GM19099 (cell line): ENCODE measurements around the gene INTS11.

ENCODE experiments used
- POLR2A ChIP-seq: IDR thresholded peaks from 3 replicates; pipeline ENCODE4 v1.6.1; 2011; ENCODE audit warnings: low read depth; ENCODE audit not compliant: insufficient read length; ENCODE audit errors: extremely low read depth

INTS11 gene

DNA sequence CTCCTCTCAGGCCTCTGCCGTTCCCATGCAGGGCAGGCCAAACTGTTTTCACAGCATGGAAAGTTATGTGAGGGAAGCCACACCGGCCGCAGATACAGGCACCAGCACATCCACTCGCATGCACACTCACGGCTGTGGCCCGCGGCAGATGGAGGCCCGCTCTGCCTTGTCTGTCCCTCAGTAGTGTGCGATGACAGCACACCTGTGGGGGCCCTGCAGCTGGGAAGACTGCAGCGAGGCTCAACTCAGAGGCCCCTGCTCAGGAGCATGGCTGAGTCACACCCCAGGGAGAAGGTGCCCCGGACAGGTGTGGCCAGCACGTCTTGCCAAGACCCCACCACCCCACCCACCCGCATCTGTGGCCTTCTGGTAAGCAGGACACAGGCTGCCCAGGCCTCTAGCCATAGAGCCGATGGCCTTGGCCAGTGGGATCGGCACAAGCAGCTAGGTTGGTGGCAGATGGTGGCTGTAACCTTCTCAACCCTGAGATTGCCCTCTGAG lies 49.5 kb downstream of the INTS11 start:
- no peak for TF ChIP-seq POLR2A

GRCh38 chr1:1274299-1274930 lies 50.0 kb downstream of the INTS11 start:
- TF ChIP-seq POLR2A: no peak

DNA sequence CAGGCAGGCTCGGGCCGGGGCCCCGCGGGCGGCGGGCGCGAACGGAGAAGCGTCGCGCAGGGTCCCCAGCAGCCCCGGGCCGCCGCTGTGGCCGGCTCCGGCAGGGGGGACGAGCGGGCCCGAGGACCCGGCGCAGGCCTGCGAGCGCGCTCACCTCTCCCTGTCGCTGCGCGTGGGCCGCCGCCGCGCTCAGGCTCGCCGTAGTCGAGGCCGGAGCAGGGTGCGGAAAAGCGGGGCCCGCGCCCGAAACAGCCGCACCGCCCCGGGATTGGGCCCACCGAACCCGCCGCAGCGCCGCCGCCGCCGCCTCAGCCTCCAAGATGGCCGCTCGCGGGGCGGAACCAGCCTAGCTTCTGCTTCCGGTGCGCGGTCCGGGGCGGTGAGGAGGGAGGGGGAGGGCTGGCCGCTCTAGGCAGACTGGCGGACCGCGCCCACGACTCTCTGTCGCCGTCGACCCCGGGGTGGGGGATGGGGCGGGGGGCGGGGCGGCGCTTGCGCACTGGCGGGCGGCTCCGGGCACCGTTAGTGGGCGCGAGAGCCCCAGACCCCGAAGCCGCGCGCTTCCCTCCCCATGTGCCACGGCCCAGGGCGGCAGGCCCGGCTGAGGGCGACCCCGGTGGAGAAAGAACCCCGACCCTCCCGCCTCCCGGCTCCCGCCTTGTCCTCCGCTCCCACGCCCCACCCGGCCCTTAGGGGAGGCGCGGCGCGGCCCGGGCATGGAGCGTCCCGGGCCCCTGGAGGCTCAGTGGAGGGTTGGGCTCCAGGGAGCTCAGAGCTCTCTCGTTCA lies 50.8 kb downstream of the INTS11 start, which contains the start of gene UBE2J2:
Gene UBE2J2, minus strand, starts transcription at position 343 of the 787 bp plus-strand sequence. CDS start 5,862 bp downstream, outside the sequence.
- TF ChIP-seq POLR2A: peak; percentile 90

GRCh38 chr1:1273209-1273511 lies 51.3 kb downstream of the INTS11 start:
- no peak for TF ChIP-seq POLR2A

GRCh38 chr1:1272341-1273208 lies 51.9 kb downstream of the INTS11 start:
- no peak for TF ChIP-seq POLR2A

DNA sequence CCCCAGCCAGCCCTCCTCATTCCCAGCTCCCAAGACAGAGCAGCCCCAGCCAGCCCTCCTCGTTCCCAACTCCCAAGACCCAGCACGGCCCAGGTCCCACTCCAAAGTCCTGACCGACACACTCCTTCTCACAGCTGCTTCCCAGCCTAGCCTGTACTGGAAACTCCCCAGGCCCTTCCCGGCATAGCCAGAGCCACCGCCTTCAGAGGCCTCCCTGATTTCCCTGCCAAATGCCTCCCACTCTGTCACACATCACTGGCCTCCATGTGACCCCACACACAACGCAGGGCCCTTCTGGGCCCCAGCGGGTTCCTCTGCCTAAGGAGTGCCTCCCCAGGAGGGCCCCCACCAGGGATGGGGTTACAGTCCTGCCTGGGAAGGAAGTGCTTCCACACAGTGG lies 53.6 kb downstream of the INTS11 start:
- TF ChIP-seq POLR2A: no peak

GRCh38 chr1:1268284-1268682 lies 56.2 kb downstream of the INTS11 start:
- no peak for TF ChIP-seq POLR2A

DNA sequence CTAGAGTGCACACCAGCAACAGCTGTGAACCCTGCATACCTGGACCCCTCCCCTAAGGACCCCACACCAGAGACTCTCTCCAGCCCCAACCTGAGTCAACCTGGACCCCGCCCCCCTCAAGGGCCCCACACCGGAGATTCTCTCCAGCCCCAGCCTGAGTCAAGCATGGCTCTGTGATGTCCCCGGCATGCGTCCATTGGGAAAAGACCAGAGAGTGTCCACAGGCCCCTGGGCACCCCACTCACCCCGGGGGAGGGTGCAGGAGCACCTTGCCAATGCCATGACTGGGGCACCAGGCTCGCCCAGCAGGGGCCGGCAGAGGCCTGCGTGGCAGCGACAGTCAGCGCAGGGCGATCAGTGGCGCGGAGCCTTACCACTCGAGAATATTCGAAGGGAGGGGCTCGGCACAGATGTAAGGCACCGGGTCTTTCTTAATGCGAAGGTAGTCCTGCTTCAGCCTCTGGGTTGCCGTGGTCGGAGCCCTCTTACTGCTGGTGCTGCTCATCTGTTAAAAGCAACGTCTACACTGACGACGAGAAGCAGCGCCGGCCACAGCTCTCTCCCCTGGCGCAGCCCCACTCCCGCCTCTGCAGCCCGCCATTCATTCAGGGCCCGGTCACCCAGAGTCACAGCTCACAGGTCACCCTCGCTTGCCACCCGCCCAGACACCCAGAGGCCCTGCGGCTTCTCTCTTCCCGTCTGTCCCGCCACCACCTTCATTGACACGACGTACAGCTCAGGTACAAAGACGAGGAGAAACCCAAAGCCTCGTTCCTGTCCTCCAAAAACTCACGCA lies 56.8 kb downstream of the INTS11 start:
- no peak for TF ChIP-seq POLR2A

GRCh38 chr1:1264868-1265272 lies 59.6 kb downstream of the INTS11 start:
- TF ChIP-seq POLR2A: no peak

DNA sequence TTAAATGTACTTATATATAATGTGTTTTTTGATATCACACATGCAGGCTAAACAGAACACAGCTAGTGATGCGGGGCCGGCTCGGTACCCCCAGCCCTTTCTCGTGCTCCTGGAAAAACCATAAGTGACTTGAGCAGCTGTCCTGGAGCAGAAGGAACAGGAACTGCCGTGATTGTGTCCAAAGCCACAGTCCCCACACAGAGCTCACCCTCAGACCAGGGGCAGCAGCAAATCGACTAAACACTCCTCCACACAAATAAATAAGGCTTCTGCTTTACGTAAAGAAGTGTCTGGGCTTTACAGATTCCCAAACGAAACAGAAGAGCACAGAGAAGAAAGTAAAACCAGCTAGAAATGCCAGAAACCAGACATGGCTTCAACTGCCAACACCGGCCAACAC lies 60.4 kb downstream of the INTS11 start:
- TF ChIP-seq POLR2A: no peak

DNA sequence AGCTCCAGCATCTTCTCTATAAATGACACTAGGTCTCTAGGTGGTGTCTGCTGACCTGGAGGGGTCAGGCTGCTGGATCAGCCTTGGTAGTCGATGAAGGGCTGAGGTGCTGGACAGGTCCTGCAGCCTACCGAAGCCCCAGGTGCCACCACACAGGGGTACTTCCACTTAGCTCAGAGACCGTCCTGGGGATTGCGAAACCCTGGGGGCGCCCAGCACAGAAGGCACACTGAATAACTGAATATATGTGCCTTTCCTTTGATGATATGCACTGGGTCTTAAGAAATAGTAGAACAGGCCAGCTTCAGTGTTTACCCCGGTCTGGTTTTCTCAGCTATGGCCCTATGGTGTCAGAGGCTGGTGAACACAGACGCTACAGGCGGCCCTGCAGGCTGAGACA lies 61.7 kb downstream of the INTS11 start:
- TF ChIP-seq POLR2A: no peak

GRCh38 chr1:1262071-1262470 lies 62.4 kb downstream of the INTS11 start:
- no peak for TF ChIP-seq POLR2A
